Measurements from ENCODE around the gene CBLN2.

DNA sequence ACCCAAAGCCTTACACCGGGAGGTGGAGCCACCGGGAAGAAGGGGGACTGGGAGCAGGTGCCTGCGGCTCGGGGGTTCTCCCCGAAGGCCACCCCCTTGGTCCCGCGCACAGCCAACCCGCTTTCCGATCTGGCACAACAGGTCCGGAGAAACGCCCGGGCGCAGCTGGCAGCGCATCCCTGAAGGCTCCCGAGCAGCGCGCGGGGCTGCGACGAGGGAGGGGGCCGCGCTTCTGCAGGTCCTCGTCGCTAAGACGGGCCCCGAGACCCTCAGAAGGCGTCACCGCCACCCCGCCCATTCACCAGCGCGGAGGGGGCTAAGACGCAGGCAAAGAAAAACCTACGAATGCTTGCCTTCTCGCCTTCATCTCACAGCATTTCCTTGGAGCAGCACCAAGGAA is 1.8 kb downstream of the CBLN2 start:
- TF ChIP-seq POLR2AphosphoS2 (IDR thresholded peaks at IDR 0.05; ENCODE audit: low read depth, low read length) = no peak
- TF ChIP-seq, protein P1, sequence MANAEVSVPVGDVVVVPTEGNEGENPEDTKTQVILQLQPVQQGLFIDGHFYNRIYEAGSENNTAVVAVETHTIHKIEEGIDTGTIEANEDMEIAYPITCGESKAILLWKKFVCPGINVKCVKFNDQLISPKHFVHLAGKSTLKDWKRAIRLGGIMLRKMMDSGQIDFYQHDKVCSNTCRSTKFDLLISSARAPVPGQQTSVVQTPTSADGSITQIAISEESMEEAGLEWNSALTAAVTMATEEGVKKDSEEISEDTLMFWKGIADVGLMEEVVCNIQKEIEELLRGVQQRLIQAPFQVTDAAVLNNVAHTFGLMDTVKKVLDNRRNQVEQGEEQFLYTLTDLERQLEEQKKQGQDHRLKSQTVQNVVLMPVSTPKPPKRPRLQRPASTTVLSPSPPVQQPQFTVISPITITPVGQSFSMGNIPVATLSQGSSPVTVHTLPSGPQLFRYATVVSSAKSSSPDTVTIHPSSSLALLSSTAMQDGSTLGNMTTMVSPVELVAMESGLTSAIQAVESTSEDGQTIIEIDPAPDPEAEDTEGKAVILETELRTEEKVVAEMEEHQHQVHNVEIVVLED (CRISPR knock-in tag; IDR thresholded peaks at IDR 0.05; ENCODE audit: borderline replicate concordance) = no peak
- TF ChIP-seq FOXA3 (CRISPR knock-in tag; IDR thresholded peaks at IDR 0.05) = no peak
- TF ChIP-seq PITX1 (CRISPR knock-in tag; IDR thresholded peaks at IDR 0.05) = no peak
- TF ChIP-seq, protein P2, sequence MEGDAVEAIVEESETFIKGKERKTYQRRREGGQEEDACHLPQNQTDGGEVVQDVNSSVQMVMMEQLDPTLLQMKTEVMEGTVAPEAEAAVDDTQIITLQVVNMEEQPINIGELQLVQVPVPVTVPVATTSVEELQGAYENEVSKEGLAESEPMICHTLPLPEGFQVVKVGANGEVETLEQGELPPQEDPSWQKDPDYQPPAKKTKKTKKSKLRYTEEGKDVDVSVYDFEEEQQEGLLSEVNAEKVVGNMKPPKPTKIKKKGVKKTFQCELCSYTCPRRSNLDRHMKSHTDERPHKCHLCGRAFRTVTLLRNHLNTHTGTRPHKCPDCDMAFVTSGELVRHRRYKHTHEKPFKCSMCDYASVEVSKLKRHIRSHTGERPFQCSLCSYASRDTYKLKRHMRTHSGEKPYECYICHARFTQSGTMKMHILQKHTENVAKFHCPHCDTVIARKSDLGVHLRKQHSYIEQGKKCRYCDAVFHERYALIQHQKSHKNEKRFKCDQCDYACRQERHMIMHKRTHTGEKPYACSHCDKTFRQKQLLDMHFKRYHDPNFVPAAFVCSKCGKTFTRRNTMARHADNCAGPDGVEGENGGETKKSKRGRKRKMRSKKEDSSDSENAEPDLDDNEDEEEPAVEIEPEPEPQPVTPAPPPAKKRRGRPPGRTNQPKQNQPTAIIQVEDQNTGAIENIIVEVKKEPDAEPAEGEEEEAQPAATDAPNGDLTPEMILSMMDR (CRISPR knock-in tag; IDR thresholded peaks at IDR 0.05) = no peak
- TF ChIP-seq, protein P3, sequence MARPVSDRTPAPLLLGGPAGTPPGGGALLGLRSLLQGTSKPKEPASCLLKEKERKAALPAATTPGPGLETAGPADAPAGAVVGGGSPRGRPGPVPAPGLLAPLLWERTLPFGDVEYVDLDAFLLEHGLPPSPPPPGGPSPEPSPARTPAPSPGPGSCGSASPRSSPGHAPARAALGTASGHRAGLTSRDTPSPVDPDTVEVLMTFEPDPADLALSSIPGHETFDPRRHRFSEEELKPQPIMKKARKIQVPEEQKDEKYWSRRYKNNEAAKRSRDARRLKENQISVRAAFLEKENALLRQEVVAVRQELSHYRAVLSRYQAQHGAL (CRISPR knock-in tag; IDR thresholded peaks at IDR 0.05; ENCODE audit: not compliant biosample characterization) = no peak
- no peak for TF ChIP-seq MLLT10 (CRISPR knock-in tag; IDR thresholded peaks at IDR 0.05)
- TF ChIP-seq, protein P4, sequence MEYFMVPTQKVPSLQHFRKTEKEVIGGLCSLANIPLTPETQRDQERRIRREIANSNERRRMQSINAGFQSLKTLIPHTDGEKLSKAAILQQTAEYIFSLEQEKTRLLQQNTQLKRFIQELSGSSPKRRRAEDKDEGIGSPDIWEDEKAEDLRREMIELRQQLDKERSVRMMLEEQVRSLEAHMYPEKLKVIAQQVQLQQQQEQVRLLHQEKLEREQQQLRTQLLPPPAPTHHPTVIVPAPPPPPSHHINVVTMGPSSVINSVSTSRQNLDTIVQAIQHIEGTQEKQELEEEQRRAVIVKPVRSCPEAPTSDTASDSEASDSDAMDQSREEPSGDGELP (IDR thresholded peaks at IDR 0.05; ENCODE audit: borderline replicate concordance, low read depth) = no peak
- TF ChIP-seq, protein P5, sequence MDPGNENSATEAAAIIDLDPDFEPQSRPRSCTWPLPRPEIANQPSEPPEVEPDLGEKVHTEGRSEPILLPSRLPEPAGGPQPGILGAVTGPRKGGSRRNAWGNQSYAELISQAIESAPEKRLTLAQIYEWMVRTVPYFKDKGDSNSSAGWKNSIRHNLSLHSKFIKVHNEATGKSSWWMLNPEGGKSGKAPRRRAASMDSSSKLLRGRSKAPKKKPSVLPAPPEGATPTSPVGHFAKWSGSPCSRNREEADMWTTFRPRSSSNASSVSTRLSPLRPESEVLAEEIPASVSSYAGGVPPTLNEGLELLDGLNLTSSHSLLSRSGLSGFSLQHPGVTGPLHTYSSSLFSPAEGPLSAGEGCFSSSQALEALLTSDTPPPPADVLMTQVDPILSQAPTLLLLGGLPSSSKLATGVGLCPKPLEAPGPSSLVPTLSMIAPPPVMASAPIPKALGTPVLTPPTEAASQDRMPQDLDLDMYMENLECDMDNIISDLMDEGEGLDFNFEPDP (CRISPR knock-in tag; conservative IDR thresholded peaks at IDR 0.05) = no peak
